Endothelial cell of umbilical vein (primary cell): Measurements from ENCODE around the gene TLE3. TPM values are rescaled to one million over a fixed set of nuclear protein-coding genes. Genes with fewer than 3 reads are reported as not detected.

Source experiments
- BruUV-seq: library from RNA; stranded (reverse); fragments of 400-500 nt; replicated peaks from 2 replicates; lab custom pipeline; 2021; lab: Mats Ljungman, UMichigan
- CTCF ChIA-PET: fragments of 300-600, 350-600 bp; sonication (Branson Sonifier 250); formaldehyde crosslinking; loops from one replicate; lab custom pipeline; 2021; ENCODE audit warnings: antibody characterized with exemption, inconsistent platforms; lab: Charles Lee
- POLR2A ChIA-PET: fragments of 300-600, 350-600 bp; sonication (Branson Sonifier 250); formaldehyde crosslinking; loops from one replicate; lab custom pipeline; 2021; ENCODE audit warnings: antibody characterized with exemption, inconsistent platforms; lab: Charles Lee
- DNase-seq: peaks from one replicate; pipeline ENCODE4 v3.0.0-alpha.2; 2011; ENCODE audit warnings: low read depth, low spot score
- FAIRE-seq: peaks from 2 replicates; lab custom pipeline; 2011; peaks lifted over from hg19 to GRCh38; lab: Jason Lieb, UNC
- H2AFZ ChIP-seq: 2 replicates; pipeline ENCODE4 v1.6.0; 2012; ENCODE audit warnings: low read depth, low read length, control low read depth, inconsistent platforms
- H3K27ac ChIP-seq: 2 replicates; pipeline ENCODE4 v1.5.1; 2011; ENCODE audit warnings: low read depth, mild to moderate bottlenecking, control low read depth, low read length, moderate library complexity; ENCODE audit not compliant: insufficient read depth
- H3K27me3 ChIP-seq, 2 experiments: 2 replicates each; pipeline versions ENCODE4 v1.6.0 to v1.6.1; 2011; ENCODE audit warnings: low read length in 2 of 2, mixed read lengths in 1 of 2; ENCODE audit not compliant: control insufficient read depth in 2 of 2, insufficient read depth in 2 of 2
- H3K36me3 ChIP-seq, 2 experiments: 2 replicates in 1 of 2; 3 replicates in 1 of 2; pipeline ENCODE4 v1.5.1; 2011; ENCODE audit warnings: low read length in 2 of 2, mild to moderate bottlenecking in 1 of 2, moderate library complexity in 1 of 2; ENCODE audit not compliant: control insufficient read depth in 2 of 2, insufficient read depth in 2 of 2; ENCODE audit errors: extremely low read depth in 1 of 2
- H3K4me1 ChIP-seq: 3 replicates; pipeline ENCODE4 v1.5.1; 2011; ENCODE audit warnings: mild to moderate bottlenecking, low read length; ENCODE audit not compliant: control insufficient read depth, insufficient read depth; ENCODE audit errors: extremely low read depth
- H3K4me2 ChIP-seq: 2 replicates; pipeline ENCODE4 v1.6.1; 2011; ENCODE audit warnings: low read length, control low read depth, mixed read lengths; ENCODE audit not compliant: insufficient read depth
- H3K4me3 ChIP-seq, 3 experiments: fragments of 200-600 bp in 1 of 3; sonication (generic), shearing (Covaris generic) in 1 of 3; replicated peaks in 1 of 3; 2 replicates each; pipeline ENCODE4 v1.5.1; 2011 to 2016; ENCODE audit warnings: control low read depth in 3 of 3, low read length in 3 of 3, mild to moderate bottlenecking in 2 of 3, inconsistent platforms in 1 of 3, low read depth in 1 of 3, moderate library complexity in 1 of 3; ENCODE audit not compliant: insufficient read depth in 1 of 3
- H3K79me2 ChIP-seq: 2 replicates; pipeline ENCODE4 v1.6.0; 2012; ENCODE audit warnings: low read length, inconsistent platforms; ENCODE audit not compliant: control insufficient read depth, insufficient read depth
- H3K9ac ChIP-seq: replicated peaks from 2 replicates; pipeline ENCODE3; 2011; ENCODE audit warnings: low read length, control low read depth; ENCODE audit not compliant: insufficient read depth; ENCODE audit errors: extremely low read depth
- H3K9me1 ChIP-seq: replicated peaks from 3 replicates; pipeline ENCODE4 v1.6.0; 2011; ENCODE audit warnings: mild to moderate bottlenecking, low read length; ENCODE audit not compliant: control insufficient read depth, insufficient read depth; ENCODE audit errors: extremely low read depth
- H3K9me3 ChIP-seq: replicated peaks from 2 replicates; pipeline ENCODE4 v1.5.1; 2012; ENCODE audit warnings: low read length, inconsistent platforms; ENCODE audit not compliant: control insufficient read depth, insufficient read depth
- H4K20me1 ChIP-seq: replicated peaks from 2 replicates; pipeline ENCODE3; 2011; ENCODE audit warnings: mild to moderate bottlenecking, low read length; ENCODE audit not compliant: control insufficient read depth, insufficient read depth; ENCODE audit errors: extremely low read depth
- CTCF ChIP-seq, 2 donors: IDR thresholded peaks; 1 replicate in 1 of 2; 2 replicates in 1 of 2; pipeline ENCODE4 v1.5.1; 2011; ENCODE audit warnings: low read length in 2 of 2, mild to moderate bottlenecking in 2 of 2, moderate library complexity in 2 of 2, control low read depth in 1 of 2, inconsistent platforms in 1 of 2, low read depth in 1 of 2; ENCODE audit not compliant: insufficient read depth in 1 of 2; ENCODE audit errors: extremely low read depth in 1 of 2
- EZH2 ChIP-seq: IDR thresholded peaks from 2 replicates; pipeline ENCODE4 v1.6.1; 2012; ENCODE audit warnings: borderline replicate concordance, low read depth, mild to moderate bottlenecking, moderate library complexity, low read length, inconsistent platforms; ENCODE audit not compliant: severe bottlenecking
- FOS ChIP-seq: IDR thresholded peaks from 2 replicates; pipeline ENCODE4 v1.6.1; 2011; ENCODE audit warnings: mild to moderate bottlenecking, low read length, moderate library complexity, borderline replicate concordance; ENCODE audit not compliant: insufficient read depth
- GATA2 ChIP-seq: IDR thresholded peaks from 2 replicates; pipeline ENCODE4 v1.7.0; 2011; ENCODE audit warnings: low read depth, mild to moderate bottlenecking, moderate library complexity, mixed read lengths, low read length; ENCODE audit not compliant: insufficient read length, insufficient read depth
- JUN ChIP-seq: IDR thresholded peaks from 2 replicates; pipeline ENCODE4 v1.6.1; 2011; ENCODE audit warnings: borderline replicate concordance, low read depth; ENCODE audit not compliant: insufficient read length, insufficient read depth
- MAX ChIP-seq: IDR thresholded peaks from 2 replicates; pipeline ENCODE4 v1.6.1; 2011; ENCODE audit not compliant: insufficient read depth, insufficient read length
- MYC ChIP-seq: IDR thresholded peaks from one replicate; pipeline ENCODE4 v1.6.1; 2011; ENCODE audit warnings: mild to moderate bottlenecking, low read depth, low read length
- POLR2A ChIP-seq: IDR thresholded peaks from 2 replicates; pipeline ENCODE4 v1.6.1; 2012; ENCODE audit warnings: low read depth, mild to moderate bottlenecking, control low read depth, low read length
- POLR2AphosphoS5 ChIP-seq: IDR thresholded peaks from 2 replicates; pipeline ENCODE4 v1.6.1; 2012; ENCODE audit warnings: low read depth, mild to moderate bottlenecking, control low read depth, low read length, moderate library complexity; ENCODE audit not compliant: insufficient read depth
- dilution Hi-C: fragments of 300-500 bp; cut with MboI; formaldehyde crosslinking; loops from one replicate; pipeline ENCODE4 v1.15.0; 2019; ENCODE audit warnings: low sequenced_read_pairs; ENCODE audit not compliant: extremely low pct_ligation_motif_present
- intact Hi-C: fragments of 100-400 bp; cut with micrococcal nuclease; formaldehyde crosslinking; loops from one replicate; pipeline ENCODE4 v1.10.0; 2022
- polyA plus RNA-seq, 4 experiments: library from polyadenylated mRNA; depleted of rRNA in 3 of 4; stranded (reverse) in 3 of 4; unstranded in 1 of 4; fragments of >200 nt; gene quantifications; 2 replicates each; pipeline versions ENCODE4 v1.2.1 to v1.2.3, GENCODE V29; 2011 to 2012; ENCODE audit warnings: missing spikeins in 1 of 4
- total RNA-seq: library from RNA; stranded (reverse); gene quantifications from 2 replicates; pipeline ENCODE4 v1.2.3, GENCODE V29; 2021

The TLE3 gene
- total and polyA plus RNA-seq, 2 donors (not counting 3 experiments of a cell fraction or from before 2014, with no cell fraction given): 40.5 to 56.9 TPM

- DNase-seq (no peak), FAIRE-seq (no peak)
- H3K27ac ChIP-seq: no peak overlapping the region
- intact Hi-C loops: no loop called here
- H3K9ac ChIP-seq: no peak overlapping the region
- CTCF ChIA-PET: no interaction called here
- no peaks in the 10 kb centered on the region for H3K79me2 ChIP-seq
- no peaks in the 10 kb centered on the region for H3K36me3 ChIP-seq
- BruUV-seq: no TSS peak
- no peak for TF ChIP-seq EZH2
- TF ChIP-seq POLR2AphosphoS5: no peak
- no peak for TF ChIP-seq CTCF (IDR thresholded peaks at IDR 0.05; ENCODE audit: extremely low read depth in 1 of 2, insufficient read depth in 1 of 2, low read depth in 1 of 2, low read length in 2 of 2)
- TF ChIP-seq MAX: no peak
- TF ChIP-seq FOS: no peak
- TF ChIP-seq JUN: no peak
- TF ChIP-seq GATA2: no peak
- TF ChIP-seq MYC: no peak
- no peak for TF ChIP-seq POLR2A
- no peak overlapping the region for H3K4me3 ChIP-seq
- no peaks in the 10 kb centered on the region for H4K20me1 ChIP-seq
- H2AFZ ChIP-seq: no peak overlapping the region
- peaks cover 0 to 5% of the 10 kb centered on the region in 2 experiments for H3K27me3 ChIP-seq
- POLR2A ChIA-PET: no interaction called here
- H3K9me3 ChIP-seq: no peaks in the 10 kb centered on the region
- dilution Hi-C loops: no loop called here
- no peak overlapping the region for H3K4me2 ChIP-seq
- no peaks in the 10 kb centered on the region for H3K9me1 ChIP-seq
- peaks cover 13% of the 10 kb centered on the region for H3K4me1 ChIP-seq
Observed at GRCh38 chr15:70114221-70114620, 16.5 kb upstream of the TLE3 start.
